Measurements from ENCODE around the gene AATK.

- TF ChIP-seq CTCF (IDR thresholded peaks at IDR 0.05) (no peak), POLR2A (IDR thresholded peaks at IDR 0.05) (no peak)
Measured at GRCh38 chr17:81124377-81124776, 41.6 kb downstream of the AATK start.

Data from tibial nerve (tissue), 3 donors.